NCI-H526 (cell line): ENCODE measurements around the gene PHAX.
"Not testable (repeated sequence)": the region's sequence is repeated elsewhere in the genome, so short reads cannot be mapped to it uniquely, and the experiment has no call there.

Source experiments
- DNase-seq, 2 experiments: peaks; one replicate each; lab custom pipeline; 2025; lab: John Stamatoyannopoulos, UW

Gene PHAX

GRCh38 chr5:126656401-126657007, 55.8 kb downstream of the PHAX start:
- peak in 1 of 2 experiments; percentile 14 for DNase-seq

GRCh38 chr5:126658561-126658960, 57.8 kb downstream of the PHAX start:
- DNase-seq = no peak

- DNase-seq = no peak
These were observed 59.2 kb downstream of the PHAX start for GRCh38 chr5:126659805-126660482.

- DNase-seq = no peak
These were observed 63.8 kb downstream of the PHAX start for GRCh38 chr5:126664586-126664985.

GRCh38 chr5:126670109-126670508, 69.4 kb downstream of the PHAX start:
- not testable (repeated sequence) for DNase-seq

GRCh38 chr5:126671681-126672080, 70.9 kb downstream of the PHAX start:
- not testable (repeated sequence) for DNase-seq

GRCh38 chr5:126673477-126673876, 72.7 kb downstream of the PHAX start:
- DNase-seq = no peak

GRCh38 chr5:126674145-126674544, 73.4 kb downstream of the PHAX start:
- peak in 1 of 2 experiments; percentile 27 for DNase-seq

- DNase-seq = no peak
These were observed 74.6 kb downstream of the PHAX start for GRCh38 chr5:126675338-126675737.

GRCh38 chr5:126676195-126676624, 75.5 kb downstream of the PHAX start:
- DNase-seq = peak in 1 of 2 experiments; percentile 68
